HFFc6 (cell line): Measurements from ENCODE around the gene CPLX3. TPM values are rescaled to one million over a fixed set of nuclear protein-coding genes. Genes with fewer than 3 reads are reported as not detected.

Source experiments
- DNase-seq: peaks from one replicate; pipeline ENCODE4 v3.0.0-alpha.2; 2018
- H3K27ac Mint-ChIP-seq: 2 replicates; pipeline ENCODE4 v1.8.0; 2020; ENCODE audit warnings: mild to moderate bottlenecking, mixed read lengths
- H3K27me3 Mint-ChIP-seq: 2 replicates; pipeline ENCODE4 v1.8.0; 2021; ENCODE audit warnings: mild to moderate bottlenecking, moderate library complexity, mixed read lengths; ENCODE audit not compliant: insufficient read depth
- H3K36me3 Mint-ChIP-seq: 2 replicates; pipeline ENCODE4 v1.8.0; 2021; ENCODE audit warnings: low read depth, mixed read lengths
- H3K4me1 Mint-ChIP-seq: 2 replicates; pipeline ENCODE4 v1.8.0; 2020; ENCODE audit warnings: low read depth, mixed read lengths
- H3K4me3 Mint-ChIP-seq: 2 replicates; pipeline ENCODE4 v1.8.0; 2020; ENCODE audit warnings: mild to moderate bottlenecking, moderate library complexity, mixed read lengths
- H3K9me3 Mint-ChIP-seq: 2 replicates; pipeline ENCODE4 v1.8.0; 2020; ENCODE audit warnings: mild to moderate bottlenecking, mixed read lengths
- total RNA-seq, 6 experiments: library from RNA; stranded (reverse); fragmentation: NEBNext Ultra II Directional; extraction: Animal tissue kit (Norgen Biotek cat#: 25700); gene quantifications; 2 replicates in 1 of 6; 3 replicates in 5 of 6; pipeline ENCODE4 v1.2.3, GENCODE V29; 2021
- TF ChIP-seq, protein P1 (sequence below): fragments of 200-600 bp; sonication (generic); IDR thresholded peaks from 2 replicates; pipeline ENCODE4 v1.5.0; 2021; ENCODE audit warnings: antibody characterized with exemption, mild to moderate bottlenecking

Gene CPLX3
- total RNA-seq, 6 experiments from 2014 or later = 0.09 TPM; not detected in 5

DNA sequence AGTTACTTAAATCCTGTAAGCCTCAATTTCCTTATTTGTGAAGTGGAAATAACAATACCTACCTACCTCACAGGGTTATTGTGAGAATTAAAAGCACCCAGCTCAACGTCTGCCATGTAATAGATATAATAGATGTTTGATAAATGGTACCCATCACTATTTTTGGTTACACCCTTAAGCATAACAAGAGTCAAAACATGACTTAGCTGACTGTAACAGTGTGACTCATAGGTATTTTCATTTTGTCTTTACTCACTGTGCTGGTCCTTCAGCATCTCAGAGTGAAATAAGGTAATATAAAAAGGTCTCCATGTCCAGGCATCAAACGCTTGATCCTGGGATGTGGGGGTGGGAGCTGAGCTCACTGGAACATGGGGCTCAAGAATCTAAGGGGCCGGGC is 3.1 kb downstream of the CPLX3 start:
- no peak overlapping the region for H3K4me3 Mint-ChIP-seq
- peaks cover 30% of the 10 kb centered on the region for H3K27me3 Mint-ChIP-seq
- no peaks in the 10 kb centered on the region for H3K36me3 Mint-ChIP-seq
- H3K4me1 Mint-ChIP-seq = peaks cover 10% of the 10 kb centered on the region
- no peak overlapping the region for H3K27ac Mint-ChIP-seq
- no peak for DNase-seq
- TF ChIP-seq, protein P1, sequence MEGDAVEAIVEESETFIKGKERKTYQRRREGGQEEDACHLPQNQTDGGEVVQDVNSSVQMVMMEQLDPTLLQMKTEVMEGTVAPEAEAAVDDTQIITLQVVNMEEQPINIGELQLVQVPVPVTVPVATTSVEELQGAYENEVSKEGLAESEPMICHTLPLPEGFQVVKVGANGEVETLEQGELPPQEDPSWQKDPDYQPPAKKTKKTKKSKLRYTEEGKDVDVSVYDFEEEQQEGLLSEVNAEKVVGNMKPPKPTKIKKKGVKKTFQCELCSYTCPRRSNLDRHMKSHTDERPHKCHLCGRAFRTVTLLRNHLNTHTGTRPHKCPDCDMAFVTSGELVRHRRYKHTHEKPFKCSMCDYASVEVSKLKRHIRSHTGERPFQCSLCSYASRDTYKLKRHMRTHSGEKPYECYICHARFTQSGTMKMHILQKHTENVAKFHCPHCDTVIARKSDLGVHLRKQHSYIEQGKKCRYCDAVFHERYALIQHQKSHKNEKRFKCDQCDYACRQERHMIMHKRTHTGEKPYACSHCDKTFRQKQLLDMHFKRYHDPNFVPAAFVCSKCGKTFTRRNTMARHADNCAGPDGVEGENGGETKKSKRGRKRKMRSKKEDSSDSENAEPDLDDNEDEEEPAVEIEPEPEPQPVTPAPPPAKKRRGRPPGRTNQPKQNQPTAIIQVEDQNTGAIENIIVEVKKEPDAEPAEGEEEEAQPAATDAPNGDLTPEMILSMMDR = no peak
- no peaks in the 10 kb centered on the region for H3K9me3 Mint-ChIP-seq

DNA sequence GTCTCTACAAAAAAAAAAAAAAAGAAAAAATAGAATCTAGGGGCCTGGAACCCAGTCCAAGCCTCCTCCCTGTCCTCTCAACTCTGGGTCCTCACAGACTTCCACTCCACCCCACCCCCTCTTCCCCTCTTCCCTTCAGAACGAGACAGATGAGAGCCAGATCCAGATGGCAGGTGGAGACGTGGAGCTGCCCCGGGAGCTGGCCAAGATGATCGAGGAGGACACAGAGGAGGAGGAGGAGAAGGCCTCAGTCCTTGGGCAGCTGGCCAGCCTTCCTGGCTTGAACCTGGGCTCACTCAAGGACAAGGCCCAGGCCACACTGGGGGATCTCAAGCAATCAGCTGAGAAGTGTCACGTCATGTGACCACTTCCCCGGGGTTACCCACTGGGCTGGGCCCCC is 3.6 kb downstream of the CPLX3 start:
- Mint-ChIP-seq H3K27ac (no peak overlapping the region), H3K27me3 (peaks cover 25% of the 10 kb centered on the region), H3K9me3 (no peaks in the 10 kb centered on the region), H3K36me3 (no peaks in the 10 kb centered on the region), H3K4me3 (no peak overlapping the region), H3K4me1 (peaks cover 12% of the 10 kb centered on the region)
- no peak for DNase-seq
- TF ChIP-seq, protein P1 = no peak

- Mint-ChIP-seq H3K27ac (no peak overlapping the region), H3K36me3 (no peaks in the 10 kb centered on the region), H3K27me3 (peaks cover 20% of the 10 kb centered on the region), H3K9me3 (no peaks in the 10 kb centered on the region), H3K4me1 (peaks cover 15% of the 10 kb centered on the region), H3K4me3 (no peak overlapping the region)
- DNase-seq = no peak
- TF ChIP-seq, protein P1 = no peak
Observed at GRCh38 chr15:74830868-74831267, 4.4 kb downstream of the CPLX3 start.

DNA sequence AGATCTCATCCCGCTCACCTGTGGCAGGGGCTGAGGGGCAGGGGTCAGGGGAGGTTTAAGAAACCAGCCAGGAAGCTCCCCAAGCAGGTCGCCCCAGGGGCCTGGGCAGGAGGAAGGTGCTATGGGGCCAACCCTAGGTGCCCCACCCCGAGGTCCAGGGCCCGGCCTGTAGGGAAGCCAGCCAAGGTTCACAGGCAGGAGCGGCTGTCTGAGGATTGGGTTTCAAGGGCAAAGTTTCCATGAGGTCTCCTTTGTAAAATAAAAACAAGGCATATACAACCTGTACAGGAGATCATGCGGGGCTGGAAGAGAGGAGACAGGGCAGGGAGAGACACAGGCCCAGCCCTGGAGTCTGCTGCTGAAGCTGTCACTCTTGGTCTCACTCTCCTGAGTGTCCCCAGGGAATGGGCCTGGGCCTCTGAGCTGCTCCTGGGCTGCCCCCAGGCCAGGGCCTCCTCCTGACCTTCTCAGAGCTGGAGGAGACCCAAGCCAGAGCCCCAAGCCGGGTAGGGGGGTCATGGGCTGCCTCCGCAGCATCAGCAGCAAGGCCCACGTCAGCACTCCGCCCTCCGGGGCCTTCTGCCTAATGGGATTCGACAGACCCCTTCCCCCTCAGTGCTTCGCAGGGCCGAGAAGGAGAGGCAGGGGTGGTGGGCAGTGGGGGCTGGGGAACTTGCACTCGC is 5.5 kb downstream of the CPLX3 start:
- no peak overlapping the region for H3K4me3 Mint-ChIP-seq
- no peaks in the 10 kb centered on the region for H3K9me3 Mint-ChIP-seq
- DNase-seq = no peak
- H3K27ac Mint-ChIP-seq = no peak overlapping the region
- TF ChIP-seq, protein P1 = no peak
- H3K4me1 Mint-ChIP-seq = peaks cover 15% of the 10 kb centered on the region
- no peaks in the 10 kb centered on the region for H3K36me3 Mint-ChIP-seq
- H3K27me3 Mint-ChIP-seq = peaks cover 19% of the 10 kb centered on the region

- no peak for DNase-seq
- no peak overlapping the region for H3K27ac Mint-ChIP-seq
- H3K9me3 Mint-ChIP-seq = no peaks in the 10 kb centered on the region
Observed at GRCh38 chr15:74832826-74833225, 6.4 kb downstream of the CPLX3 start.

More at GRCh38 chr15:74832826-74833225, 6.4 kb downstream of the CPLX3 start:
- H3K27me3 Mint-ChIP-seq = peaks cover 14% of the 10 kb centered on the region
- no peaks in the 10 kb centered on the region for H3K36me3 Mint-ChIP-seq
- no peak overlapping the region for H3K4me3 Mint-ChIP-seq
- TF ChIP-seq, protein P1 = no peak
- peaks cover 15% of the 10 kb centered on the region for H3K4me1 Mint-ChIP-seq
